ENCODE data around the gene ATP6V0A1. TPM values are rescaled to one million over a fixed set of nuclear protein-coding genes. Genes with fewer than 3 reads are reported as not detected.
A peak's percentile ranks its signal among the peaks of the same experiment; 100 is the strongest.
"Not testable (repeated sequence)": the region's sequence is repeated elsewhere in the genome, so short reads cannot be mapped to it uniquely, and the experiment has no call there.

ATP6V0A1 gene
- total RNA-seq, 1 donor from 2014 or later = 90.5 TPM

DNA sequence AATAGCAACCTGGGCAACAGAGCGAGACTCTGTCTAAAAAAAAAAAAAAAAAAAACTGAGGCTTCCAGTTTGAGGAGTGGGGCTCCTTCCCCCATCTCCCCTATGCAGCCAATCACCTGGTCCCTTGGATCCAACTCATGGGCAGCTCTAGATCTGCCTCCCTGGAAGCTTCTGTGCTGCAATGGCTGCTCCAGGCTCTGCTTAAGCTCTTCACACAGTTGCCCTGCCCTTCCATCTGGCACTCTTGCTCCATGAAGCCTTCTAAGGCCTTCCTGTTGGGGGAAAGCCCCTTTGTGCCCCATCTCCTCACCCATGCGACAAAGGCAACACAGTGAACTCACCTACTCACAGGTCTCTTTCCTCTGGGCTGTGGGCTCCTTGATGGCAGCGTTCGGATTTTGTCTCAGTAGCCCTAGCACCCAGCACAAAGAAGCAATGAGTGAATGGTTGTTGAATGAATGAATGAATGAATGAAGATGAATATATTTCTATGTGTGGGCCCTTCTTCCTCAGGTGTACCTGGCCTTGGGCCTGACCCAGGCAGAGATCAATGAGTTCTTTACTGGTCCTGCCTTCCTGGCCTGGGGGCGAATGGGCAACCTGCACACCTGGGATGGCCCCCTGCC lies 79.3 kb downstream of the ATP6V0A1 start:
- peak overlapping the region; percentile 60 for H3K4me3 Mint-ChIP-seq (ENCODE audit: low read depth)
- no peak overlapping the region for H3K27ac Mint-ChIP-seq
- peaks cover 6% of the 10 kb centered on the region for H3K27me3 Mint-ChIP-seq
- peaks cover 9% of the 10 kb centered on the region for H3K36me3 Mint-ChIP-seq (ENCODE audit: insufficient read depth)
- TF ChIP-seq, protein P1, sequence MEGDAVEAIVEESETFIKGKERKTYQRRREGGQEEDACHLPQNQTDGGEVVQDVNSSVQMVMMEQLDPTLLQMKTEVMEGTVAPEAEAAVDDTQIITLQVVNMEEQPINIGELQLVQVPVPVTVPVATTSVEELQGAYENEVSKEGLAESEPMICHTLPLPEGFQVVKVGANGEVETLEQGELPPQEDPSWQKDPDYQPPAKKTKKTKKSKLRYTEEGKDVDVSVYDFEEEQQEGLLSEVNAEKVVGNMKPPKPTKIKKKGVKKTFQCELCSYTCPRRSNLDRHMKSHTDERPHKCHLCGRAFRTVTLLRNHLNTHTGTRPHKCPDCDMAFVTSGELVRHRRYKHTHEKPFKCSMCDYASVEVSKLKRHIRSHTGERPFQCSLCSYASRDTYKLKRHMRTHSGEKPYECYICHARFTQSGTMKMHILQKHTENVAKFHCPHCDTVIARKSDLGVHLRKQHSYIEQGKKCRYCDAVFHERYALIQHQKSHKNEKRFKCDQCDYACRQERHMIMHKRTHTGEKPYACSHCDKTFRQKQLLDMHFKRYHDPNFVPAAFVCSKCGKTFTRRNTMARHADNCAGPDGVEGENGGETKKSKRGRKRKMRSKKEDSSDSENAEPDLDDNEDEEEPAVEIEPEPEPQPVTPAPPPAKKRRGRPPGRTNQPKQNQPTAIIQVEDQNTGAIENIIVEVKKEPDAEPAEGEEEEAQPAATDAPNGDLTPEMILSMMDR (IDR thresholded peaks at IDR 0.05; ENCODE audit: unreplicated experiment) = no peak
- no peaks in the 10 kb centered on the region for H3K9me3 Mint-ChIP-seq (ENCODE audit: low read depth)
- DNase-seq (ENCODE audit: low spot score, unreplicated experiment) = no peak
- H3K4me1 Mint-ChIP-seq (ENCODE audit: low read depth) = peaks cover 16% of the 10 kb centered on the region

DNA sequence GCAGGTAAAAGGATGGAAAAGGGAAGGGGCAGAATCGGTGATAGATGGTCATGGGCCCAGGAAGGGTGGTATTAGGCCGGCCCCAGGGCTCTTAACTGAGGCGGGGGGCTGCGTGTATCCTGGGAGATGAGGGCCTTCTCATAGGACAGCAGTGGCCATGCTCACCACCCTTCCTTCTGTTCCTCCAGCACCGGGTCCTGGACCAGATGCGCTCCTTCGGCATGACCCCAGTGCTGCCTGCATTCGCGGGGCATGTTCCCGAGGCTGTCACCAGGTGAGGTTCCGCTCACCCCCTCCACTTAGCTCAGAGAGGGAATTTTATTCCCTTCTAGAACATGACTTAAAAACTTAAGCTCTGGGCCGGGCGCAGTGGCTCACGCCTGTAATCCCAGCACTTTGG lies 79.8 kb downstream of the ATP6V0A1 start:
- no peaks in the 10 kb centered on the region for H3K9me3 Mint-ChIP-seq (ENCODE audit: low read depth)
- TF ChIP-seq, protein P1 (IDR thresholded peaks at IDR 0.05; ENCODE audit: unreplicated experiment) = no peak
- H3K36me3 Mint-ChIP-seq (ENCODE audit: insufficient read depth) = peaks cover 9% of the 10 kb centered on the region
- no peak for DNase-seq (ENCODE audit: low spot score, unreplicated experiment)
- no peak overlapping the region for H3K27ac Mint-ChIP-seq
- peaks cover 14% of the 10 kb centered on the region for H3K4me1 Mint-ChIP-seq (ENCODE audit: low read depth)
- peaks cover 5% of the 10 kb centered on the region for H3K27me3 Mint-ChIP-seq
- no peak overlapping the region for H3K4me3 Mint-ChIP-seq (ENCODE audit: low read depth)

GRCh38 chr17:42540558-42540957 lies 81.9 kb downstream of the ATP6V0A1 start:
- H3K9me3 Mint-ChIP-seq (ENCODE audit: low read depth); H3K4me3 Mint-ChIP-seq (ENCODE audit: low read depth); H3K27me3 Mint-ChIP-seq; H3K27ac Mint-ChIP-seq; DNase-seq (ENCODE audit: low spot score, unreplicated experiment); H3K4me1 Mint-ChIP-seq (ENCODE audit: low read depth): not testable (repeated sequence)
- H3K36me3 Mint-ChIP-seq (ENCODE audit: insufficient read depth) = peaks cover 11% of the 10 kb centered on the region

DNA sequence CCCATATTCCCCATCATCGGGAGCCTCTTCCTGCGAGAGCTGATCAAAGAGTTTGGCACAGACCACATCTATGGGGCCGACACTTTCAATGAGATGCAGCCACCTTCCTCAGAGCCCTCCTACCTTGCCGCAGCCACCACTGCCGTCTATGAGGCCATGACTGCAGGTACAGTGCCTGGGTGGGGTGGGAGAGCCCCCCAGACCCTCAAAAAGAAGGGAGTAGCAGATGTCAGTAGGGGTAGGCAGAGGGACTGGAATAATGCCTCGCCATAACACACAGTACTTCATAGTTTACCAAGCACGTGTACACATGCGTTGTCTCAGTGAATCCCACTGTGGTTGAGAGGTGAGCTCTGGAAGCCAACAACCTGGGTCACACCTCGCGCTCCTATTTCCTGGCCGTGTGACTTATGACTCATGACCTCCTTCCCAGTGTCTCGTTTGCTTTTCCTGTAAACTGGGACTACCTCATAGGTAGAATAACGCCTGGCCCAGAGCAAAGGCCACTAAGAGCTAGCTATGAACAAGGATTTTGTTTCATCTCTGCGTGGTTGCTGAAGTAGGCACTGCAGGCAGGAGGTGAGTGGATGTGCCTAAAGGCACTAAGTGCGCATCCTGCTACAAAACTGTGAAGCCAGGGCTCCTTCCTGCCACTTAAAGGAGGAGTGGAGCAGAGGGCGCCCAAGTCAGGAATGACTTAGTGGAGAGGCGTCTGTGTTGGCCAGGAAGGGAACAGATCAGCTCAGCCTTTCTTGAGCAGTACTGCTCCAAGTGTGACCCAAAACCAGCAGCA lies 82.6 kb downstream of the ATP6V0A1 start:
- Mint-ChIP-seq H3K27me3 (no peaks in the 10 kb centered on the region), H3K27ac (no peak overlapping the region), H3K4me3 (ENCODE audit: low read depth) (no peak overlapping the region), H3K4me1 (ENCODE audit: low read depth) (peaks cover 6% of the 10 kb centered on the region), H3K36me3 (ENCODE audit: insufficient read depth) (peaks cover 11% of the 10 kb centered on the region), H3K9me3 (ENCODE audit: low read depth) (no peaks in the 10 kb centered on the region)
- DNase-seq (ENCODE audit: low spot score, unreplicated experiment) = no peak
- TF ChIP-seq, protein P1 (IDR thresholded peaks at IDR 0.05; ENCODE audit: unreplicated experiment) = no peak

GRCh38 chr17:42543190-42544079 lies 84.8 kb downstream of the ATP6V0A1 start:
- no peaks in the 10 kb centered on the region for H3K9me3 Mint-ChIP-seq (ENCODE audit: low read depth)
- TF ChIP-seq, protein P1 (IDR thresholded peaks at IDR 0.05; ENCODE audit: unreplicated experiment) = no peak
- DNase-seq (ENCODE audit: low spot score, unreplicated experiment) = no peak
- H3K27ac Mint-ChIP-seq = no peak overlapping the region
- H3K27me3 Mint-ChIP-seq = no peaks in the 10 kb centered on the region
- peaks cover 11% of the 10 kb centered on the region for H3K36me3 Mint-ChIP-seq (ENCODE audit: insufficient read depth)
- no peak overlapping the region for H3K4me3 Mint-ChIP-seq (ENCODE audit: low read depth)
- no peaks in the 10 kb centered on the region for H3K4me1 Mint-ChIP-seq (ENCODE audit: low read depth)
